HG03558 (cell line): ENCODE data around the gene PITPNC1.
"Not testable (repeated sequence)": the region's sequence is repeated elsewhere in the genome, so short reads cannot be mapped to it uniquely, and the experiment has no call there.

ENCODE experiments used
- ATAC-seq: cut with Tn5 transposase; IDR thresholded peaks from one replicate; pipeline ENCODE4 v1.9.1; 2021; ENCODE audit warnings: moderate number of reproducible peaks; ENCODE audit not compliant: unreplicated experiment; ENCODE audit errors: extremely low read depth

Gene PITPNC1

DNA sequence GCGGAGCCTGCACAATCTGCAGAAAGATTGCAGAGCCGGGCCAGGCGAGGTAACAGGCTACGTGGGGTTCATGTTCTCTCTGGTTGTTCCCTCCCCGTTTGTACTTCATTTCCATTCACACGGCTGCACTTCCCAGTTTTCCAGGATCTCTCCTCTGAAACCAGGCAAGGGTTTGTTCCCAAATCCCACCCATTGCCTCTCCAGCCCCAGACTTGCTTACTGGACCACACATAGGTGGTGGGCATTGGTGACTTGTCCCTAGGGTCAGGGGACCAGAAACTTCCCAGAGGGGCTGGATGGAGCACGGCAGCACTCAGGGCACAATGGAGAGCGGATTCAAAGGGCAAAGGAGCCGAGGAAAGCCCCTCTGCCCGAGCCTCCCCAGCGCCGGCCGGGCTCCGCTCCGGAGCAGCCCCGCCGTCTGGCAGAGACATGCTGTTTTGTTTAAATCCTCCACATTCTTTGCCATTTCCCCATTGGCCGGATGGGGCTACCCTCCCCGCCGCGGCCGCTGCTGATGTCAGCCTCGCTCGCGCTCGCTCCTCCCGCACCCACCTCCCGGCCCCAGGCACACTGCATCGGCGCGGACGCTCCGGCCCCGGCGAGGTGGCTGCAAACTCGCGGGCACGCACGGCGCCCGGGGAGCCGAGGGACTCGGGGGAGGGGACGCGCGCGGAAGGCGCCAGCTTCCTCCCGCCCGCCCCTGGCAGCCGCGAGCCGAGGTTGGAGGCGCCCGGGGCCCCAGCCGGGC is at the start of gene PITPNC1:
PITPNC1 (plus strand) TSS at position 545 of the 751 bp plus-strand sequence.
- ATAC-seq = peak; percentile 48

DNA sequence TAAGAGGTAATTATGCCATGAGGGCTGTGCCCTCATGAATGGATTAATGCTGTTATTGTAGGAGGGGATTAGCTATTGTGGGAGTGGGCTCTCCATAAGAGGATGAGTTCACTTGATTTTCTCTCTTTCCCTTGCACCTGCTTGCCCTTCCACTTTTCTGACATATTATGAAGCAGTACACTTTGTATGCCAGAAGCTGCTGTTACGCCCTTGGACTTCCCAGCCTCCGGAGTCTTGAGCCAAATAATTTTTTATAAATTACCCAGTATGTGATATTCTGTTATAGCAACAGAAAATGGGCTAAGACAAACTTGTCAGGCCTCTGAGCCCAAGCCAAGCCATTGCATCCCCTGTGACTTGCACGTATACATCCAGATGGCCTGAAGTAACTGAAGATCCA is 49.1 kb upstream of the PITPNC1 start:
- no peak for ATAC-seq

DNA sequence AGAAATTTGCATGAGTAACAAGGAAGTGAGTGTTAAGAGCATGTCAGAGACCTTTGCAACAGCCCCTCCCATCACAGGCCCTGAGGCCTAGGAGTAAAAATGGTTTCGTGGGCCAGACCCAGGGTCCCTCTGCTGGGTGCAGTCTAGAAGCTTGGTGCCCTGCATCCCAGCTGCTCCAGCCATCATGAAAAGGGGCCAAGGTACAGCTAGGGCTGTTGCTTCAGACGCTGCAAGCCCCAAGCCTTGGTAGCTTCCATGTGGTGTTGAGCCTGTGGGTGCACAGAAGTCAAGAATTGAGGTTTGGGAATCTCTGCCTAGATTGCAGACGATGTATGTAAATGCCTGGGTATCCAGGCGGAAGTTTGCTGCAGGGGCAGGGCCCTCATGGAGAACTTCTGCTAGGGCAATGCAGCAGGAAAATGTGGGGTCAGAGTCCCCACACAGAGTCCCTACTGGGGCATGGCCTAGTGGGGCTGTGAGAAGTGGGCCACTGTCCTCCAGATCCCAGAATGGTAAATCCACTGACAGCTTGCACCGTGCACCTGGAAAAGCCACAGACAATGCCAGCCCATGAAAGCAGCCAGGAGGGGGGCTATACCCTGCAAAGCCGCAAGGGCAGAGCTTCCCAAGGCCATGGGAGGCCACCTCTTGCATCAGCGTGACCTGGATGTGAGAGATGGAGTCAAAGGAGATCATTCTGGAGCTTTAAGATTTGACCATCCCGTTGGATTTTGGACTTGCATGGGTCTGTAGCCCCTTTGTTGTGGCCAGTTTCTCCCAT is 45.5 kb upstream of the PITPNC1 start:
- ATAC-seq = not testable (repeated sequence)

DNA sequence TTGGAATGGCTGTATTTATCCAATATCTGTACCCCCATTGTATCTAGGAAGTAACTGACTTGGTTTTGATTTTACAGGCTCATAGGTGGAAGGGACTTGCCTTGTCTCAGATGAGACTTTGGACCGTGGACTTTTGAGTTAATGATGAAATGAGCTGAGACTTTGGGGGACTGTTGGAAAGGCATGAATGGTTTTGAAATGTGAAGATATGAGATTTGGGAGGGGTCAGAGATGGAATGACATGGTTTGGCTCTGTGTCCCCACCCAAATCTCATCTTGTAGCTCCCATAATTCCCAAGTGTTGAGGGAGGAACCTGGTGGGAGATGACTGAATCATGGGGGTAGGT is 44.9 kb upstream of the PITPNC1 start:
- ATAC-seq = not testable (repeated sequence)

DNA sequence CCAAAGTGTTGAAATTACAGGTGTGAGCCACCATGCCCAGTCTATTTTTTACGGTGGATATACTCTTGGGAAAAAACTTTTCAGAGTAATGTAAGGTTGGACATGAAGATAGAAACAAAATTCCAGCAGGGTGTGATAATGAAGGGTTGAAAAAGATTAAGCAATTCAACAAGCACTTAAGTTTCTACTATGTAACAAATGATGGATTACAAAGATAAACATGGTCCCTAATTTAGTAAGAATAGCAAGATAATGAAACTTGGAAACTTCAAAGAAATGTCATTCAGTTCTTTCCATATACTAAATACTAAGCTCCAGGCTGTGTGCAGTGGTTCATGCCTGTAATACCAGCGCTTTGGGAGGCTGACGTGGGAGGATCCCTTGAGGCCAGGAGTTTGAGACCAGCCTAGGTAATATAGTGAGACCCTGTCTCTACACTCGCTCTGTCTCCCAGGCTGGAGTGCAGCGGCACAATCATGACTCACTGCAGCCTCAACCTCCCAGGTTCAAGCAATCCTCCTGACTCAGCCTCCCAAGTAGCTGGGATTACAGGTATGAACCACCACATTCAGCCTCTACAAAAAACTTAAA is 41.7 kb upstream of the PITPNC1 start:
- ATAC-seq = no peak

DNA sequence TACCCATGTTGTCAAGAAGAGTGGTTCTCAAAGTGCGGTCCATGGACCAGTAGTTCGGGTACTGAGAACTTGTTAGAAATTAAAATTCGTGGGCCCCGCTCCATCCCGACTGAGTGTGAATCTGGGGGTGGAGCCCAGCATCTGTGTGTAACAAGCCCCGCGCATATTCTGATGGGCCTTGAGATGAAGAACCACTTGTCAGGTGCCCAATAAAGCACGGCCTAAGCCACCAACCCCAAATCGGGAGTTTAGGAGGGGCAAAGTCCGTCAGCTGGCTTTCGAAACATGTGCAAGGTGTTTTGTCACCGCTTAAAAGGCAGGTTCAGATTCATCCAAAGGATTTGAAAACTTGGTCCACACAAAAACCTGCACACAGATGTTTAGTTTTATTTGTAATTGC is 40.2 kb upstream of the PITPNC1 start:
- no peak for ATAC-seq

DNA sequence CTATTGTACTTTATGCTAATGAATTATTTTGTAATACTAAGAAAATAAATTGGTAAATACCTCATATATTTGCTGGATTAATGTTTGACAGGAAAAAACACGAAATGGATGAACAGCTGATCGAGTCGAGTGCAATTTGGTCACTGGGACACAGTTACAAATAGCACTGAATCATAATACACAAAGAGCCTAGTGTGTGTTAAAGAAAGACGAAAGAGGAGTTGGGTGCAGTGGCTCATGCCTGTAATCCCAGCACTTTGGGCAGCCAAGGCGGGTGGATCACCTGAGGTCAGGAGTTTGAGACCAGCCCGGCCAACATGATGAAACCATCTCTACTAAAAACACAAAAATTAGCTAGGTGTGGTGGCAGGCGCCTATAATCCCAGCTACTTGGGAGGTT is 38.7 kb upstream of the PITPNC1 start:
- not testable (repeated sequence) for ATAC-seq

DNA sequence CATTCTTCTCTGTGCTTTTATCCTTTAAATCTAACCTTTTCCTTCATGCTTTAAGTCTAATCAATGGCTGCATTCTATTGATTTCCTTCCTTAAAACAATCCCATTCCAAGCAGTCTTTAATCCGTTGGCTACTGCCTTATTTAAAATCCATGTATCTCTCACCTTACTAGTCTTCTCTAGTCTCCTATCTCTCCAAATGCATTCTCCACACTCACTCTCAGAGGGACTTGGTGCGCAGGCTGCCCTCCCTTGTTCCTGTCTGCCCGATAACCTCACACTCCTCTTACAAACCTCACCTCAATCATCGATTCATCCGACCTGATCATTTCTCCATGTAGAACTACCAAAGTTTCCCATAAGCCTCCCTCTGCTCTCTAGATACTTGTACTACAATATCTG is 33.8 kb upstream of the PITPNC1 start:
- ATAC-seq = no peak

DNA sequence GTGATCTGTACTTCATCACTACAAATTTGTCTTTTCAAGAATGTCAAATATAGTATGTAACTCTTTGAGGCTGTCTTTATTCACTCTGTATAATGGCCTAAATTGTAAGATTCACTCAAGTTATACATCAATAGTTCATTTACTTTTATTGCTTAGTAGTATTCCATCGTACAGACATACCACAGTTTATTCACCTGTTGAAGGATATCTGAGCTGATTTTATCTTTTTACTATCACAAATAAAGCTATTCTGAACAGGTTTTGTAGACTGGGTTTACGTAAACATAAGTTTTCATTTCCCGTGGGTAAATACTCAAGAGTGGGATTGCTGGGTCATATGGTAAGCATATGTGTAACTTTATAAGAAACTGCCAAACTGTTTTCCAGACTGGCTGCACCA is 29.3 kb upstream of the PITPNC1 start:
- ATAC-seq = no peak

DNA sequence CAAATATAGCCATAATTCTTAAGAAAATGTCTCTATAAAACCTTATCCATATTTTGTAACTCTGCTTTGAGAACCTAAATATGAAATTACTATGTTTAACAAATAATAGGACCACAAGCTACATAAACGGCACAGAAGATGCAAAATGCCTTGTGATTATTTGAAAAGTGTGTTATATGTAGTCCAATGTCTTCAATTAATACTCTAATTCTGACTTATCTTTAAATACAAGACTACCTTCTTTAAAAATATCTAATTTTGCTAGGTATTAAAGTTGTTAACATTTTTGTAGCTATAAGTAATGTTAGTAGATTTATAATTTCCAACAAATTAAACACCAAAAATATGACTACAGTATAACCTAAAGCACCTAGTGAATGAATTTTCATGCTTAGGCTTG is 27.7 kb upstream of the PITPNC1 start:
- ATAC-seq = no peak

DNA sequence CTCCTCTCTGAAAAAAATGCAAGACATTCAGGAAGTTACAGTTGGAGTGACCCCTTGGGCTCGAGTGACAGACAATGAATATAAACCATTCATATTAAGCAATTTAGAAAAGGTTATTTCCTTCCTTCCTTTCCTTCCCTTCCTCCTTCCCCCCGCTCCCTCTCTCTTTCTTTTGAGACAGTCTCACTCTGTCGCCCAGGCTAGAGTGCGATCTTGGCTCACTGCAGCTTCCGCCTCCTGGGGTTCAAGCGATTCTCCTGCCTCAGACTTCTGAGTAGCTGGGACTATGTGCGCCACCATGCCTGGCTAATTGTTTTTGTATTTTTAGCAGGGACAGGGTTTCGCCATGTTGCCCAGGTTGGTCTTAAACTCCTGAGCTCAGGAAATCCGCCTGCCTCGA is 23.9 kb upstream of the PITPNC1 start:
- no peak for ATAC-seq

DNA sequence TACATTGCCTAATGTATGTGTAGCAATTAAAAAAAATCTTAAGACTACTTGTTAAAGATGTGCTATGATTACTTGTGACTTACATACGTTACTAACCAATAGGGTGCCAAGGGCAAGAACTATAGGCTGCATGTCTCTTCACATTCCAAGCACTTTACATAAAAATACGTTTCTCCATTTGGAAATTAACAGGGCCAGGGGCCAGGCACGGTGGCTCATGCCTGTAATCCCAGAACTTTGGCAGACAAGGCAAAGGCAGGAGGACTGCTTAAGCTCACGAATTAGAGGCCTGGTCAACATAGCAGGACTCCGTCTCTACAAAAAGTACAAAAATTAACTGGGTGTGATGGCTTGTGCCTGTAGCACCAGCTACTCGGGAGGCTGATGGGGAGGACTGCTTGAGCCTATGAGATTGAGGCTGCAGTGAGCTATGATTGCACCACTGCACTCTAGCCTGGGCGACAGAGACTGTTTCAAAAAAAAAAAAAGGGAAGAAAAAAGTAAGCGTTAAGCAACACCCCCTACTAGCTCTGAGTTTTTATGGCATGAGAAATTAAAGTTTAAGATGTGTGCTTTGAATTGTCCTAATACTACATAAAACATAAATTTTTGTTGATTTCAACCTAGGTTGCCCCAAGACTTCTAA is 23.0 kb upstream of the PITPNC1 start:
- no peak for ATAC-seq

DNA sequence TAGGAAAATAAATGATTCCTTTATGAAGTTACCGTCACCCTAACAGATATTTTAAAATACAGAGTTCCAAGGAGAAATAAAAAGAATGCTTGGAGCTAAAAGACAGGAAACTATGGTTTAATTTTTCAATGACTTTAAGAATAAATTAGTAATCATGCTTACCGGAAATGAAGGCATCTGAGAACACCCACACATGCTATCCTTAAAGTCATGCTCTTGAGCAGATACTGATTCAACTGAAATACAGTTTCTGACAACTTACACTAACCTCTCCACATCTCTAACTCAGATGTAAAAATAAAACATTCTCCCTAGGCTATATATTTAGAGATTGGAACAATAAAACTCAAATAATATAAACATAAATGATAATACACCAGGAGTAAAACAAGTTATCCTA is 18.5 kb upstream of the PITPNC1 start:
- no peak for ATAC-seq

DNA sequence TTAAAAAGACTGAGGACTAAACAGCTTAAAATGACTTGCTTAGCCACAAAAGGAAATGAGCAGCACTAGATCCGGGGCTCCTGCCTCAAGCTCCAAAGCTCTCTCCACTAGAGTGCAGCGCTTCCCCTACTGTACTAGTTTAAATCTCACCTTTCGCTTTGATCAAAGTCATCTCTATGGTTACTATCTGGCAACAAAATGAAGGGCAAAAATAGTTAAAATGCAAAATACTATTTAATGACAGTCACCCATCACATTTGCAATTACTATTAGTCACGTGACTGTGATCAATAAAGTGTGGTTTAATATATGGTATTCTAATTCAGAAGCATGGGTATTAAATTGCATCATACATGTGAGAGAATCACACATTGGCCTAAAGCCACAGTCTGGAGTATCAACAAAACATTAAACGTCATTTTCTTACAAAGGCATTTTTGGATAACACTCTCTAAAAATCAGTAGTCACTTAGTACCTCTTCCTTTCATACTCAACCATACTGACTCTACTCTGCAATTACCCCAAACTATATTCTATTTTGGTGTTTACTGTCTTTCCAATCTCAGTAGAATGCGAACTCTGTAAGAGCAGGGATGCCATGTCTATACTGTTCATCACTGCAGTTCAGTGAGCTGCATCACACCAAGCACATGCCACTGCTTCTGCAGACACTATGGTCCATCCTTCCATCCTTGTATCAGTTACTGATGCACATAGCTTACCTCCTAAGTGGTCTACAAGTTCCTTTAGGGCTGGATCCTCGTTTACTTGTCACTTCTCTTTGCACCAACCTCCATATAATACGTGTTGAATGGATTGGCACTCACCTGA is 16.9 kb upstream of the PITPNC1 start:
- no peak for ATAC-seq

DNA sequence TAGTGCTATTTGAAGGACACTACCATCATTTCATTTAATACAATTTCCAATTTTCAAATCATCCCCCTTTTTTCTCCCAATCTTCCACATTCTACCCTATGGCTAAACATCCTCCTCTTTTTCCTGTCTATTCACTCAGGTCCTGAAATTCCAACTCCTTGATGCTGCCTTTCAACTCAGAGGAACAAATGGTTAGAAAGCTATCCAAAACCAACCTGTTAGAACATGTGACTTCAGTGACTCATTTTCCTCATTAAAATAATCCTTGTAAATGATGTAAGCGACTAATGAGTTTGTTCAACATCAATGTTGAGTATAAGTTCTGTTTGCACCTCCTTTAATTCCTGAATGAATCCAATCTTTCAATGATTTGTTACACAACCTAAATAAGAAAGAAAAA is 16.2 kb upstream of the PITPNC1 start:
- ATAC-seq = no peak

DNA sequence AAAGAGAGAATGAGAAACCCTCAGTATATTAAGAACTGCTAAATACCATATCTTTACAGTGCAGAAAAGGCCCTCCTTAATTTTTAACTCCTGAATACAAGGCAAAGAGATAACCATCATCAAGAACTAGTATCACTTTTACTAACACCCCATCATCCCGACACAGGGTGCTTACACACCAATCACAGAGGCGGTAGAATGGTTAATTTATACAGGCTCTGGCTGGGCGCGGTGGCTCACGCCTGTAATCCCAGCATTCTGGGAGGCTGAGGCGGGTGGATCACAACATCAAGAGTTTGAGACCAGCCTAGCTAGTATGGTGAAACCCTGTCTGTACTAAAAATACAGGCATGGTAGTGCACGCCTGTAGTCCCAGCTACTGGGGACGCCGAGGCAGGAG is 14.9 kb upstream of the PITPNC1 start:
- ATAC-seq = no peak

DNA sequence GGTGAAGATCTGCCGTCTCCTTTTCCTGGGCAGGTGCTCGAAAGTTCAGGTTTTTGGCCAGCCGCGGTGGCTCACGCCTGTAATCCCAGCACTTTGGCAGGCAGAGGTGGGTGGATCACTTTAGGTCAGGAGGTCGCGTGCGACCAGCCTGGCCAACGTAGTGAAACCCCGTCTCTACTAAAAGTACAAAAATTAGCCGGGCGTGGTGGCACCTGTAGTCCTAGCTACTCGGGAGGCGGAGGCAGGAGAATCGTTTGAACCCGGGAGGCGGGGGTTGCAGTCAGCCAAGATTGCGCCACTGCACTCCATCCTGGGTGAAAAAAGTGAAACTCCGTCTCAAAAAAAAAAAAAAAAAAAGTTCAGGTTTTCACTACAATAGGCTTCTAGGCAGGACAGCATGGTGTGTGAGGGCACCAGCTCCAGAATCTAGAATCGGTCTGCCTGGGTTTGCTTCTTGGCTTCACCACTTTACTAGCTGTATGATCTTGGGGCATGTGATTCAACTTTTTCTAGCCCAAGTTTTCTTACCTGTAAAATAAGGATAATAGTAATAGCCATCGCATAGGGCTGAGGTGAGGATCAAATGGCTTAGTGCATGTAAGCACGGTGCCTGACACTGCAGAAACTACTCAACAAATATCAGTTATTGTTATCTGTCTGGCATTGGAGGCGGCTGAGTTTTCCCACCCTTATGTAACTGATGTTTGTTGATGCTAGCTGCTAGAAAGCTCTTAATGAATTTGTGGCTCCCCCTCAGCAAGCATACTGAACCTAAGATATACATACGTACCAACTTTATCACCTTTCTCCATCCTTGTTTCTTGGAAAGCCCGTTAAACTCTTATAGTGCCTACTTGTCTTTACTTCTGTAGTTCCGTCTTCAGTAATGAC is 12.0 kb upstream of the PITPNC1 start:
- ATAC-seq = no peak

DNA sequence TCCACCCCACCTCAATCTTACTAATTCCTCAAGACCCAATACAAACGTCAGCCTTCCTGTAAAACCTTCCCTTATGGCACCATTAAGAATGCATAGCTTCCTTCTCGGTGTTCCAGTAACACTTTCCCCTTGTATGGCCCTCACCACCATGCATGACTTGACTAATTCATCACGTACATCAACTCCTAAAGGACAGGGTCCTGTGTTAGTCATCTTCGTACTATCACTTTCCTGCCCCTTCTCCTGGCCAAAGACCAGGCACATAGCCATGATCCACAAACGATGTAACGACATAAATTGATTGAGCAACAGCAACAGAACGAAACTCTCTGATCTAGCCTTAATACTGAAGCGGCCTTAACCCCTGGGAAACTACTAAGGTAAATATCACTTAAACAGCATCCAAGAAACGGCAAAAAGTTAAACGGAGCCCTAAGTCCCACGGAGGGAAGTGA is 11.3 kb upstream of the PITPNC1 start:
- ATAC-seq = no peak
